Right atrium auricular region (tissue), 2 donors: ENCODE measurements around the gene PIGO. TPM values are rescaled to one million over a fixed set of nuclear protein-coding genes. Genes with fewer than 3 reads are reported as not detected.

ENCODE experiments used
- DNase-seq: peaks from one replicate; pipeline ENCODE4 v3.0.0-alpha.2; 2019; ENCODE audit warnings: low spot score
- H3K27ac ChIP-seq, 2 donors: fragments of 200-600 bp; sonication (generic); 1 replicate in 1 of 2; 2 replicates in 1 of 2; pipeline ENCODE4 v1.5.1; 2016 to 2019
- H3K27me3 ChIP-seq, 2 donors: fragments of 200-600 bp; sonication (generic); one replicate each; pipeline versions ENCODE4 v1.5.1 to v1.6.0; 2017 to 2019
- H3K36me3 ChIP-seq: fragments of 200-600 bp; sonication (generic); one replicate; pipeline ENCODE4 v1.5.1; 2016
- H3K4me1 ChIP-seq, 2 donors: fragments of 200-600 bp; sonication (generic); one replicate each; pipeline versions ENCODE4 v1.5.1 to v1.6.0; 2017 to 2019
- H3K4me3 ChIP-seq, 2 donors: fragments of 200-600 bp; sonication (generic); 1 replicate in 1 of 2; 2 replicates in 1 of 2; pipeline ENCODE4 v1.5.1; 2017 to 2019; ENCODE audit warnings: mild to moderate bottlenecking in 1 of 2, moderate library complexity in 1 of 2
- H3K9me3 ChIP-seq, 2 donors: fragments of 200-600 bp; sonication (generic); one replicate each; pipeline ENCODE4 v1.5.1; 2019
- total RNA-seq, 2 donors: library from RNA; depleted of rRNA; stranded (reverse); fragments of >200 nt; gene quantifications; one replicate each; pipeline ENCODE4 v1.1.0, GENCODE V29; 2016
- TF ChIP-seq, protein P1 (sequence below), 2 donors: fragments of 200-600 bp; sonication (generic); IDR thresholded peaks; one replicate each; pipeline ENCODE4 v1.5.1; 2019; ENCODE audit warnings: antibody characterized with exemption in 2 of 2

The PIGO gene
- total RNA-seq, 2 donors from 2014 or later, result 9.0 to 12.3 TPM

DNA sequence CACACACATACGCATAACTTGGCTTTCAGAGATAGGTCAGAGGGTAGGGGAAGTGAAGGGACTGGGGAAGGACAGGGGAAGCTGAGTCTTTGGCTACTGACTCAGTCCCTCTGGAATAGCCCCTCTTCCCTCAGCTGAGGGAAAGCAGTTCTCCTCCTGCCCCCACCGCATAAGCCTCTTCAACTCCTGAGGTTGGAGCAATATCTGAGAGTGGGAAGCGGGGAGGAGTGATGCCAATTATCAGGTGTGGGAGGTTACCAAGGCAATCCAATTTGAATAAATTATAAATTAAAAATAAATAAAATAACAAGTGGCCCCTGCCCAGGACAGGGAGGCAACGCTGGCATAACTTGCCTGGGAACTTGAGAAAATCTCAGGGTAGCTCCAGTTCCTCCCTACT, 8.2 kb upstream of the PIGO start:
- no peak for DNase-seq
- Histone ChIP-seq H3K27ac (no peak overlapping the region), H3K36me3 (peaks cover 62% of the 10 kb centered on the region), H3K9me3 (no peaks in the 10 kb centered on the region), H3K4me3 (no peak overlapping the region), H3K4me1 (peaks cover 0 to 30% of the 10 kb centered on the region in 2 donors), H3K27me3 (no peaks in the 10 kb centered on the region)
- TF ChIP-seq, protein P1, sequence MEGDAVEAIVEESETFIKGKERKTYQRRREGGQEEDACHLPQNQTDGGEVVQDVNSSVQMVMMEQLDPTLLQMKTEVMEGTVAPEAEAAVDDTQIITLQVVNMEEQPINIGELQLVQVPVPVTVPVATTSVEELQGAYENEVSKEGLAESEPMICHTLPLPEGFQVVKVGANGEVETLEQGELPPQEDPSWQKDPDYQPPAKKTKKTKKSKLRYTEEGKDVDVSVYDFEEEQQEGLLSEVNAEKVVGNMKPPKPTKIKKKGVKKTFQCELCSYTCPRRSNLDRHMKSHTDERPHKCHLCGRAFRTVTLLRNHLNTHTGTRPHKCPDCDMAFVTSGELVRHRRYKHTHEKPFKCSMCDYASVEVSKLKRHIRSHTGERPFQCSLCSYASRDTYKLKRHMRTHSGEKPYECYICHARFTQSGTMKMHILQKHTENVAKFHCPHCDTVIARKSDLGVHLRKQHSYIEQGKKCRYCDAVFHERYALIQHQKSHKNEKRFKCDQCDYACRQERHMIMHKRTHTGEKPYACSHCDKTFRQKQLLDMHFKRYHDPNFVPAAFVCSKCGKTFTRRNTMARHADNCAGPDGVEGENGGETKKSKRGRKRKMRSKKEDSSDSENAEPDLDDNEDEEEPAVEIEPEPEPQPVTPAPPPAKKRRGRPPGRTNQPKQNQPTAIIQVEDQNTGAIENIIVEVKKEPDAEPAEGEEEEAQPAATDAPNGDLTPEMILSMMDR (IDR thresholded peaks at IDR 0.05), result no peak

DNA sequence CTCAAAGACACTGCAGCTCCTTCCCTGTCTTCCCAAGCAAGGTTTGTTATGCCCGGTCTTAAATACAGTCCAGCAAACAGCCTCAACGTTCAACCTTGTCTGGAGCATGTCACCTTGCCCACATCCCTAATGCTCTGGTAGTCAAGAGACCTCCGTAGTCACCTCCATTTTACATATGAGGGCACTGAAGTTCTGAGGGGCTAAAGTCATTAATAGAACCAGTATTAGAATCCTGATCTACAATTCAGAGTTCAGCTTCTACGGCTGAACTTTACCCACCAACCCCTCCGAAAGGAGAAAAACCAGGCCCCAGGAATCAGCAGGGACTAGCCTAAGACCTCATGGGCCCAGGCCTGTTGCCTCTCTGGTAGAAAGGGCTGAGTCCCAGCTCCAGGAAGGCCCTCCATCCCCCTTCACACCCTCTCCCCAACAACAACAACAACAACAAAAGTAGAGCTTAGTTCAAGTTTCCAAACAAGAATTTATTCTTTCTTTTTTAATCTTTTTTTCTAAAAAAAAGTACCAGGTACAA, 7.3 kb upstream of the PIGO start:
- Histone ChIP-seq H3K36me3 (peaks cover 62% of the 10 kb centered on the region), H3K4me3 (peak overlapping the region; percentile 64 to 74)

DNA sequence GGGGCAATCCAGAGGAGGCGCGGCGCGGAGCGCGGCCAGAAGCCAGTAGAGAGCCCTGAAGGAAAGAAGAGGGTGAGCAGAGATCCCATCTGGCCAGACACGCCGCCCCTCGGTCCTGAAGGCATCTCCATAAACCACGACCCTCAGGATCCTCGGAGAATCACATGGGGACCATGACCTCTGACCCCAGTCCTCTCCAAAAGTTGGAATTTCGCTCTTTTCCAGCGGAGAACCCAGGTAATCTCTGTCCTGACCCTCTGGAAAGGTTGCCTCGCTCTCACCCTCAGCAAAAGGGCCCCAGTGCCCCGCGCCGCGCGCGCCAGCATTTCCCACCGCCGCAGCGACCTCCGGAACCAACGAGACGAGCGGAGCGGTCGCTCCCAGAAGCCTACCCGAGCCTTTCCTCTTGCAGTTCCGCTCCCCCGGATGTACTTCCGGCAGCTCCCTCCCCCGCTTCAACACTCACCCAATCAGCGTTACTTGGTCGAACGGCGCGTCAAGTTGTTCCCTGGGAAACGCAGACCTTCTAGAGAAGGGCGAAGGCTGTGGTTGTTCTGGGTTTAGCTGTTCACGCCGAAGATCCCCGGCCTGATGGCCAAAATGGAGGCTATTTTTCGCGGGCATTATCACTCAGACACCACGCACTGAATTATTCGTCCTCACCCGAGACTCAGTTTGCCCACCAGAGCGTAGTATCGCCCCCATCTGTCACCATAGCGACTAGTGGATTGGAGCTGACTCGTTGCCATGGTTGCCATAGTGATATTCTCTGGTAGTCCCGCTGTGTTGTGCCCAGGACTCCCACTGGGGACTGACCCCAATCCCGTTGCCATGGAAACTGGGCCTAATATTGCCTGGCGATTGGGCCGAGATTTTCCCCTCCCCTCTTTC, 6.6 kb upstream of the PIGO start, which contains the start of gene STOML2:
STOML2 (minus strand) TSS at position 363 of the 891 bp plus-strand sequence; CDS start at position 326, 37 bp downstream.
- Histone ChIP-seq H3K27ac (peak within 1 kb of the TSS; percentile 82 to 87), H3K4me3 (peak within 1 kb of the TSS; percentile 64 to 74), H3K4me1 (peaks cover 0 to 25% of the 10 kb centered on the region in 2 donors), H3K36me3 (peaks cover 55% of the 10 kb centered on the region), H3K27me3 (no peaks in the 10 kb centered on the region), H3K9me3 (no peaks in the 10 kb centered on the region)
- peak; percentile 96 for DNase-seq
- TF ChIP-seq, protein P1 (IDR thresholded peaks at IDR 0.05), result no peak

More for the DNA sequence above, 7.3 kb upstream of the PIGO start:
- TF ChIP-seq, protein P1 (IDR thresholded peaks at IDR 0.05), result no peak
- DNase-seq, result no peak
- Histone ChIP-seq H3K27ac (peak overlapping the region; percentile 82 to 87), H3K9me3 (no peaks in the 10 kb centered on the region), H3K4me1 (peaks cover 0 to 25% of the 10 kb centered on the region in 2 donors), H3K27me3 (no peaks in the 10 kb centered on the region)

DNA sequence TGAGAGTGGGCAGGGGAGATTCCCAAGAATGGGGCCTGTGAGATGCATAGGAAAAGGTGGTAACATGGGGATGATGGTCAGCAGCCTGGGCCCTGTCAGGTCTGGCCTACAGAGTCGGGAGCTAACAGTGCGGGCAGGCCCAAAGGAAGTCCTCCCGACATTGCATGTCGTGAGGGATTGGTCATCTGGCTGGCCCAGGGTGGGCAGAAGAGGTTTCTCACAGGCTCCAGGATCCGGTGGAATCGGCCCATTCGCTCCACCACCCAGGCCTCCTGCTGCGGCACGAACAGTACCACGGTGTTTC, 6.0 kb upstream of the PIGO start:
- DNase-seq, result no peak

DNA sequence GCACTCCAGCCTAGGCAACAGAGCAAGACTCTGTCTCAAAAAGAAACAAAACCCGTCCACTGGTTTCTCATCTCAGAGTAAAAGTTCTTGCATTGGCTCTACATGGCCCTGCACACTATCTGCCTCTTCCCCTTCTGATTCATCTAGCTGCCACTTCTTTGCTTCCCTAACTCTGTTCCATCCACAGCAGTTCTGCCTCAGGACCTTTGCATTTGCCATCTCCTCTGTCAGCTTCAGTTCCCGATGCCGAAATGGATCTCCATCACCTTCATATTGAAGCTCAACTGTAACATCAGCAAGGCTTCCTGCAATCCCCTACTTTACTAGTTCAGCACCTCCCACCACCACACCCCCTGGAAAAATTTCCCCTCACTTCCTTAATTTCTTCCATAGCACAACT, 1.2 kb upstream of the PIGO start:
- Histone ChIP-seq H3K4me3 (no peak overlapping the region), H3K4me1 (peaks cover 0 to 27% of the 10 kb centered on the region in 2 donors), H3K9me3 (no peaks in the 10 kb centered on the region), H3K27me3 (no peaks in the 10 kb centered on the region), H3K27ac (no peak overlapping the region), H3K36me3 (peaks cover 29% of the 10 kb centered on the region)
- TF ChIP-seq, protein P1 (IDR thresholded peaks at IDR 0.05), result no peak
- no peak for DNase-seq

More for the DNA sequence above, 6.0 kb upstream of the PIGO start:
- H3K36me3 ChIP-seq, result peaks cover 49% of the 10 kb centered on the region
- TF ChIP-seq, protein P1 (IDR thresholded peaks at IDR 0.05), result no peak
- H3K4me1 ChIP-seq, result peaks cover 0 to 25% of the 10 kb centered on the region in 2 donors
- no peaks in the 10 kb centered on the region for H3K9me3 ChIP-seq
- peak overlapping the region; percentile 82 to 87 for H3K27ac ChIP-seq
- no peaks in the 10 kb centered on the region for H3K27me3 ChIP-seq
- peak overlapping the region; percentile 64 to 74 for H3K4me3 ChIP-seq
